HEK293 (cell line): ENCODE measurements around the gene RHBDL3.

ENCODE experiments used
- CTCF ChIA-PET: fragments of 350-600 bp; formaldehyde crosslinking; extraction: SDS; loops from one replicate; lab custom pipeline; 2021; ENCODE audit warnings: antibody characterized with exemption; lab: Yijun Ruan, JAX
- POLR2A ChIA-PET: fragments of 300-600 bp; formaldehyde crosslinking; extraction: SDS; loops from one replicate; lab custom pipeline; 2020; ENCODE audit warnings: antibody characterized with exemption, inconsistent platforms; lab: Yijun Ruan, JAX
- H3K27ac ChIP-seq: fragments of 200-500 bp; sonication (Bioruptor generic); 2 replicates; pipeline ENCODE4 v1.5.1; 2014; ENCODE audit warnings: low read depth, low read length, control low read depth, inconsistent platforms; ENCODE audit errors: extremely low read depth
- H3K36me3 ChIP-seq, 2 experiments: fragments of 200-500 bp in 1 of 2; sonication (Bioruptor generic) in 1 of 2; 1 replicate in 1 of 2; 2 replicates in 1 of 2; pipeline ENCODE4 v1.5.1; 2014 to 2017; ENCODE audit warnings: inconsistent platforms in 2 of 2, low read length in 2 of 2; ENCODE audit not compliant: control insufficient read depth in 2 of 2, insufficient read depth in 1 of 2
- H3K4me1 ChIP-seq: fragments of 200-500 bp; sonication (Bioruptor generic); 2 replicates; pipeline ENCODE4 v1.5.1; 2014; ENCODE audit warnings: mild to moderate bottlenecking, low read length, inconsistent platforms; ENCODE audit not compliant: control insufficient read depth, insufficient read depth
- H3K4me3 ChIP-seq: 2 replicates; pipeline ENCODE4 v1.5.1; 2011; ENCODE audit warnings: low read depth, mild to moderate bottlenecking, control low read depth, low read length, moderate library complexity
- H3K9me3 ChIP-seq: fragments of 200-500 bp; sonication (Bioruptor generic); 2 replicates; pipeline ENCODE4 v1.5.1; 2014; ENCODE audit warnings: low read depth, low read length, inconsistent platforms; ENCODE audit not compliant: control insufficient read depth, insufficient read depth
- ZEB2 ChIP-seq: fragments of 450-650 bp; formaldehyde crosslinking; IDR thresholded peaks from 2 replicates; pipeline ENCODE4 v1.5.1; 2016; ENCODE audit warnings: missing biosample characterization, missing genetic modification characterization
- ZNF10 ChIP-seq: fragments of 450-650 bp; formaldehyde crosslinking; IDR thresholded peaks from 2 replicates; pipeline ENCODE4 v1.5.1; 2017; ENCODE audit warnings: missing biosample characterization, missing genetic modification characterization
- ZNF132 ChIP-seq: fragments of 450-650 bp; formaldehyde crosslinking; IDR thresholded peaks from 2 replicates; pipeline ENCODE4 v1.5.1; 2017; ENCODE audit warnings: missing biosample characterization, missing genetic modification characterization, borderline replicate concordance
- ZNF146 ChIP-seq: fragments of 450-650 bp; formaldehyde crosslinking; IDR thresholded peaks from 2 replicates; pipeline ENCODE4 v1.5.1; 2016; ENCODE audit warnings: missing biosample characterization, missing genetic modification characterization
- ZNF16 ChIP-seq: fragments of 450-650 bp; formaldehyde crosslinking; IDR thresholded peaks from 2 replicates; pipeline ENCODE4 v1.5.1; 2016; ENCODE audit warnings: low read depth, missing biosample characterization, missing genetic modification characterization
- ZNF426 ChIP-seq: fragments of 450-650 bp; formaldehyde crosslinking; IDR thresholded peaks from 2 replicates; pipeline ENCODE4 v1.5.1; 2017; ENCODE audit warnings: missing biosample characterization, missing genetic modification characterization, mild to moderate bottlenecking, inconsistent platforms, moderate library complexity
- ZNF48 ChIP-seq: fragments of 450-650 bp; formaldehyde crosslinking; IDR thresholded peaks from 2 replicates; pipeline ENCODE4 v1.5.1; 2016; ENCODE audit warnings: missing biosample characterization, missing genetic modification characterization
- ZNF530 ChIP-seq: fragments of 450-650 bp; formaldehyde crosslinking; IDR thresholded peaks from 2 replicates; pipeline ENCODE4 v1.5.1; 2016; ENCODE audit warnings: low read depth, missing biosample characterization, missing genetic modification characterization
- ZNF585B ChIP-seq: fragments of 450-650 bp; formaldehyde crosslinking; IDR thresholded peaks from 2 replicates; pipeline ENCODE4 v1.5.1; 2016; ENCODE audit warnings: missing biosample characterization, missing genetic modification characterization
- ZNF701 ChIP-seq: fragments of 450-650 bp; formaldehyde crosslinking; IDR thresholded peaks from 2 replicates; pipeline ENCODE4 v1.5.1; 2016; ENCODE audit warnings: missing biosample characterization, missing genetic modification characterization
- ZNF776 ChIP-seq: fragments of 450-650 bp; formaldehyde crosslinking; IDR thresholded peaks from 2 replicates; pipeline ENCODE4 v1.5.0; 2017; ENCODE audit warnings: missing biosample characterization, missing genetic modification characterization, borderline replicate concordance
- TF ChIP-seq, protein P1 (sequence below): fragments of 450-650 bp; formaldehyde crosslinking; IDR thresholded peaks from 2 replicates; pipeline ENCODE4 v1.5.1; 2017; ENCODE audit warnings: missing biosample characterization, missing genetic modification characterization
- TF ChIP-seq, protein P2 (sequence below): fragments of 450-650 bp; formaldehyde crosslinking; IDR thresholded peaks from 2 replicates; pipeline ENCODE4 v1.5.1; 2016; ENCODE audit warnings: missing biosample characterization, missing genetic modification characterization, borderline replicate concordance
- TF ChIP-seq, protein P3 (sequence below): fragments of 450-650 bp; formaldehyde crosslinking; IDR thresholded peaks from 2 replicates; pipeline ENCODE4 v1.5.1; 2016; ENCODE audit warnings: missing biosample characterization, missing genetic modification characterization
- TF ChIP-seq, protein P4 (sequence below): fragments of 450-650 bp; IDR thresholded peaks from 2 replicates; pipeline ENCODE4 v1.5.1; 2018; ENCODE audit warnings: missing biosample characterization, mild to moderate bottlenecking, missing genetic modification characterization
- TF ChIP-seq, protein P5 (sequence below): fragments of 450-650 bp; formaldehyde crosslinking; optimal IDR thresholded peaks from 2 replicates; pipeline ENCODE3; 2016; ENCODE audit warnings: missing biosample characterization, mild to moderate bottlenecking, missing genetic modification characterization
- TF ChIP-seq, protein P6 (sequence below): fragments of 450-650 bp; formaldehyde crosslinking; IDR thresholded peaks from 2 replicates; pipeline ENCODE4 v1.5.1; 2016; ENCODE audit warnings: missing biosample characterization, missing genetic modification characterization
- TF ChIP-seq, protein P7 (sequence below): fragments of 450-650 bp; formaldehyde crosslinking; IDR thresholded peaks from 2 replicates; pipeline ENCODE4 v1.5.1; 2016; ENCODE audit warnings: missing biosample characterization, missing genetic modification characterization

RHBDL3 gene

DNA sequence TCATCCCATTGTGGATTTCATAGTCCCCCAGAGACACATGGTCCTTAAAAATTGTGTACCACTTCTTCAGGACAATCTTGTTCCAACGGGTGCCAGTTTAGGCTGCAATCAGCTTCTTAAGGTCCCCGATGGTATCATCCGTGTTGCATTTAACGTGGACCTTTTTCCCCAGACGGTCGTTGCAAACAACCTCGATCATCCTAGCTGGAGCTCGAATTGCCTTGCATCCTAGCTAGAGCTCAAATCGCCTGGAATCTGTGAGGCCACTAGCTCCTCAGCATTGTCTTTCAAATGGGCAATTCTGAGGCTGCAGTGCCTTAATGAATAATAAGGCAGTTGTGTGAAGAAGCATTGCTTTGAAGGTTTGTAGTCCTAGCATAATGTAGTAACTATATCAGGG is 37.7 kb upstream of the RHBDL3 start:
- Histone ChIP-seq H3K4me1 (no peaks in the 10 kb centered on the region), H3K9me3 (no peaks in the 10 kb centered on the region), H3K4me3 (no peak overlapping the region), H3K36me3 (peaks cover 0 to 12% of the 10 kb centered on the region in 2 experiments; a peak in 1 of 3 replicates), H3K27ac (no peak overlapping the region)
- POLR2A ChIA-PET, result interaction anchor here (0.6 to 0.7 kb wide), 2 partner anchors 63 to 259 kb away, joined by 3 to 4 read pairs; partner anchors contain the start of gene CDK5R1
- TF ChIP-seq, protein P1, sequence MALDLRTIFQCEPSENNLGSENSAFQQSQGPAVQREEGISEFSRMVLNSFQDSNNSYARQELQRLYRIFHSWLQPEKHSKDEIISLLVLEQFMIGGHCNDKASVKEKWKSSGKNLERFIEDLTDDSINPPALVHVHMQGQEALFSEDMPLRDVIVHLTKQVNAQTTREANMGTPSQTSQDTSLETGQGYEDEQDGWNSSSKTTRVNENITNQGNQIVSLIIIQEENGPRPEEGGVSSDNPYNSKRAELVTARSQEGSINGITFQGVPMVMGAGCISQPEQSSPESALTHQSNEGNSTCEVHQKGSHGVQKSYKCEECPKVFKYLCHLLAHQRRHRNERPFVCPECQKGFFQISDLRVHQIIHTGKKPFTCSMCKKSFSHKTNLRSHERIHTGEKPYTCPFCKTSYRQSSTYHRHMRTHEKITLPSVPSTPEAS (tag by site-specific recombination), result no peak
- TF ChIP-seq ZNF776 (tag by site-specific recombination) (no peak), ZNF132 (tag by site-specific recombination) (no peak), ZNF426 (tag by site-specific recombination) (no peak)
- TF ChIP-seq, protein P2, sequence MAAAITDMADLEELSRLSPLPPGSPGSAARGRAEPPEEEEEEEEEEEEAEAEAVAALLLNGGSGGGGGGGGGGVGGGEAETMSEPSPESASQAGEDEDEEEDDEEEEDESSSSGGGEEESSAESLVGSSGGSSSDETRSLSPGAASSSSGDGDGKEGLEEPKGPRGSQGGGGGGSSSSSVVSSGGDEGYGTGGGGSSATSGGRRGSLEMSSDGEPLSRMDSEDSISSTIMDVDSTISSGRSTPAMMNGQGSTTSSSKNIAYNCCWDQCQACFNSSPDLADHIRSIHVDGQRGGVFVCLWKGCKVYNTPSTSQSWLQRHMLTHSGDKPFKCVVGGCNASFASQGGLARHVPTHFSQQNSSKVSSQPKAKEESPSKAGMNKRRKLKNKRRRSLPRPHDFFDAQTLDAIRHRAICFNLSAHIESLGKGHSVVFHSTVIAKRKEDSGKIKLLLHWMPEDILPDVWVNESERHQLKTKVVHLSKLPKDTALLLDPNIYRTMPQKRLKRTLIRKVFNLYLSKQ (tag by site-specific recombination), result no peak
- TF ChIP-seq, protein P3, sequence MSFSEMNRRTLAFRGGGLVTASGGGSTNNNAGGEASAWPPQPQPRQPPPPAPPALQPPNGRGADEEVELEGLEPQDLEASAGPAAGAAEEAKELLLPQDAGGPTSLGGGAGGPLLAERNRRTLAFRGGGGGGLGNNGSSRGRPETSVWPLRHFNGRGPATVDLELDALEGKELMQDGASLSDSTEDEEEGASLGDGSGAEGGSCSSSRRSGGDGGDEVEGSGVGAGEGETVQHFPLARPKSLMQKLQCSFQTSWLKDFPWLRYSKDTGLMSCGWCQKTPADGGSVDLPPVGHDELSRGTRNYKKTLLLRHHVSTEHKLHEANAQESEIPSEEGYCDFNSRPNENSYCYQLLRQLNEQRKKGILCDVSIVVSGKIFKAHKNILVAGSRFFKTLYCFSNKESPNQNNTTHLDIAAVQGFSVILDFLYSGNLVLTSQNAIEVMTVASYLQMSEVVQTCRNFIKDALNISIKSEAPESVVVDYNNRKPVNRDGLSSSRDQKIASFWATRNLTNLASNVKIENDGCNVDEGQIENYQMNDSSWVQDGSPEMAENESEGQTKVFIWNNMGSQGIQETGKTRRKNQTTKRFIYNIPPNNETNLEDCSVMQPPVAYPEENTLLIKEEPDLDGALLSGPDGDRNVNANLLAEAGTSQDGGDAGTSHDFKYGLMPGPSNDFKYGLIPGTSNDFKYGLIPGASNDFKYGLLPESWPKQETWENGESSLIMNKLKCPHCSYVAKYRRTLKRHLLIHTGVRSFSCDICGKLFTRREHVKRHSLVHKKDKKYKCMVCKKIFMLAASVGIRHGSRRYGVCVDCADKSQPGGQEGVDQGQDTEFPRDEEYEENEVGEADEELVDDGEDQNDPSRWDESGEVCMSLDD (tag by site-specific recombination), result no peak
- CTCF ChIA-PET, result interaction anchor here (0.6 to 1.8 kb wide), 2 partner anchors 13 to 25 kb away, joined by 3 to 11 read pairs; no protein-coding TSS in a partner anchor

DNA sequence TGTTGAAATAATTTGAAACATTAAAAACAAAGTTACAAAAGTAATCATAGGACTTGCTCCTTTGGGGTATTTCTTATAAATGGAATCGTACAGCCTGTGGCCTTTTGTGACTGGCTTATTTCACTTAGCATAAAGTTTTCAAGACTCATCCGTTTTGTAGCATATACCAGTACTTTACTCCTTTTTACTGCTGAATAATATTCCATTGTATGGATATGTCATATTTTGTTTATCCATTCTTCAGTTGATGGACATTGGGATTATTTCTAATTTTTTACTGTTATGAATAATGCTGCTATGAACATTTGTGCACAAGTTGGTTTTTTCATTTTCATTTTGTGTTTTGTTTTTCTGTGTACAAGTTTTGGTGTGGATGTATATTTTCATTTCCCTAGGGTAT is 30.0 kb upstream of the RHBDL3 start:
- CTCF ChIA-PET, result no interaction called here
- Histone ChIP-seq H3K4me1 (no peaks in the 10 kb centered on the region), H3K27ac (no peak overlapping the region), H3K9me3 (no peaks in the 10 kb centered on the region), H3K36me3 (no peaks in the 10 kb centered on the region), H3K4me3 (no peak overlapping the region)
- TF ChIP-seq ZNF10 (no peak), ZNF146 (tag by site-specific recombination) (peak; percentile 73)
- TF ChIP-seq, all 188 proteins: peak for 1
- POLR2A ChIA-PET, result no interaction called here

DNA sequence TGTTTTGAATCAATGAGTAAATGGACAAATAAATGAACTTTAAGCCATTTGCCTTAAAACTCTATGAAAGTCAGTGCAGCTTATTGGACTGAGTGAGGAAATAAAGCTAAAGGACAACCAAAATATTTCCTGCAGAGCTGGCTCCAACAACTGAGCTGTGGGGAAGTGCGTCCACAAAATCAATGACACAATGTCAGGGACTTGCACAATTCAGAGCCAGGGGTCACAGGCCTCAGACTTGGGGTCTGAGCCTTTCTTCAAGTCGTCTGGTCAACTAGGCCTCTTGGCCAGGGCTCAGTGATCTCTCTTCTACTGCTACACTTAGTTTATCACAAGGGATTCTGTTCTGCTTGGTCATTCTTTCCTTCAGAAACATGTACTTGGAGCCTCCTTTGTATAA is 26.2 kb upstream of the RHBDL3 start:
- Histone ChIP-seq H3K9me3 (no peaks in the 10 kb centered on the region), H3K4me1 (no peaks in the 10 kb centered on the region), H3K36me3 (no peaks in the 10 kb centered on the region), H3K27ac (no peak overlapping the region), H3K4me3 (no peak overlapping the region)
- POLR2A ChIA-PET, result interaction anchor here (0.6 kb wide), 1 partner anchor 71 kb away, joined by 12 read pairs; no protein-coding TSS in a partner anchor
- CTCF ChIA-PET, result no interaction called here
- TF ChIP-seq ZNF48, result no peak
- TF ChIP-seq, protein P4, sequence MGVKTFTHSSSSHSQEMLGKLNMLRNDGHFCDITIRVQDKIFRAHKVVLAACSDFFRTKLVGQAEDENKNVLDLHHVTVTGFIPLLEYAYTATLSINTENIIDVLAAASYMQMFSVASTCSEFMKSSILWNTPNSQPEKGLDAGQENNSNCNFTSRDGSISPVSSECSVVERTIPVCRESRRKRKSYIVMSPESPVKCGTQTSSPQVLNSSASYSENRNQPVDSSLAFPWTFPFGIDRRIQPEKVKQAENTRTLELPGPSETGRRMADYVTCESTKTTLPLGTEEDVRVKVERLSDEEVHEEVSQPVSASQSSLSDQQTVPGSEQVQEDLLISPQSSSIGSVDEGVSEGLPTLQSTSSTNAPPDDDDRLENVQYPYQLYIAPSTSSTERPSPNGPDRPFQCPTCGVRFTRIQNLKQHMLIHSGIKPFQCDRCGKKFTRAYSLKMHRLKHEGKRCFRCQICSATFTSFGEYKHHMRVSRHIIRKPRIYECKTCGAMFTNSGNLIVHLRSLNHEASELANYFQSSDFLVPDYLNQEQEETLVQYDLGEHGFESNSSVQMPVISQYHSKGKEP (tag by site-specific recombination), result no peak
- no peak for TF ChIP-seq ZNF16 (tag by site-specific recombination)
- no peak for TF ChIP-seq ZNF585B (tag by site-specific recombination)
- no peak for TF ChIP-seq ZEB2 (tag by site-specific recombination)
- TF ChIP-seq, protein P5, sequence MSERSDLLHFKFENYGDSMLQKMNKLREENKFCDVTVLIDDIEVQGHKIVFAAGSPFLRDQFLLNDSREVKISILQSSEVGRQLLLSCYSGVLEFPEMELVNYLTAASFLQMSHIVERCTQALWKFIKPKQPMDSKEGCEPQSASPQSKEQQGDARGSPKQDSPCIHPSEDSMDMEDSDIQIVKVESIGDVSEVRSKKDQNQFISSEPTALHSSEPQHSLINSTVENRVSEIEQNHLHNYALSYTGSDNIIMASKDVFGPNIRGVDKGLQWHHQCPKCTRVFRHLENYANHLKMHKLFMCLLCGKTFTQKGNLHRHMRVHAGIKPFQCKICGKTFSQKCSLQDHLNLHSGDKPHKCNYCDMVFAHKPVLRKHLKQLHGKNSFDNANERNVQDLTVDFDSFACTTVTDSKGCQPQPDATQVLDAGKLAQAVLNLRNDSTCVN (tag by site-specific recombination), result no peak
- TF ChIP-seq, protein P6, sequence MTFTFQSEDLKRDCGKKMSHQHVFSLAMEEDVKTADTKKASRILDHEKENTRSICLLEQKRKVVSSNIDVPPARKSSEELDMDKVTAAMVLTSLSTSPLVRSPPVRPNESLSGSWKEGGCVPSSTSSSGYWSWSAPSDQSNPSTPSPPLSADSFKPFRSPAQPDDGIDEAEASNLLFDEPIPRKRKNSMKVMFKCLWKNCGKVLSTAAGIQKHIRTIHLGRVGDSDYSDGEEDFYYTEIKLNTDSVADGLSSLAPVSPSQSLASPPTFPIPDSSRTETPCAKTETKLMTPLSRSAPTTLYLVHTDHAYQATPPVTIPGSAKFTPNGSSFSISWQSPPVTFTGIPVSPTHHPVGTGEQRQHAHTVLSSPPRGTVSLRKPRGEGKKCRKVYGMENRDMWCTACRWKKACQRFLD (tag by site-specific recombination), result no peak
- TF ChIP-seq ZNF530 (tag by site-specific recombination), result no peak
- TF ChIP-seq ZNF701 (tag by site-specific recombination), result no peak
- TF ChIP-seq, protein P7, sequence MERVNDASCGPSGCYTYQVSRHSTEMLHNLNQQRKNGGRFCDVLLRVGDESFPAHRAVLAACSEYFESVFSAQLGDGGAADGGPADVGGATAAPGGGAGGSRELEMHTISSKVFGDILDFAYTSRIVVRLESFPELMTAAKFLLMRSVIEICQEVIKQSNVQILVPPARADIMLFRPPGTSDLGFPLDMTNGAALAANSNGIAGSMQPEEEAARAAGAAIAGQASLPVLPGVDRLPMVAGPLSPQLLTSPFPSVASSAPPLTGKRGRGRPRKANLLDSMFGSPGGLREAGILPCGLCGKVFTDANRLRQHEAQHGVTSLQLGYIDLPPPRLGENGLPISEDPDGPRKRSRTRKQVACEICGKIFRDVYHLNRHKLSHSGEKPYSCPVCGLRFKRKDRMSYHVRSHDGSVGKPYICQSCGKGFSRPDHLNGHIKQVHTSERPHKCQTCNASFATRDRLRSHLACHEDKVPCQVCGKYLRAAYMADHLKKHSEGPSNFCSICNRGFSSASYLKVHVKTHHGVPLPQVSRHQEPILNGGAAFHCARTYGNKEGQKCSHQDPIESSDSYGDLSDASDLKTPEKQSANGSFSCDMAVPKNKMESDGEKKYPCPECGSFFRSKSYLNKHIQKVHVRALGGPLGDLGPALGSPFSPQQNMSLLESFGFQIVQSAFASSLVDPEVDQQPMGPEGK (tag by site-specific recombination), result no peak
